Natural killer cell (primary cell): ENCODE results near the gene LPO. TPM values are rescaled to one million over a fixed set of nuclear protein-coding genes. Genes with fewer than 3 reads are reported as not detected.
A peak's percentile ranks its signal among the peaks of the same experiment; 100 is the strongest.

ENCODE experiments used
- ATAC-seq, 3 donors: fragments of 150-1000 bp in 2 of 3; fragments of 200-7000 bp in 1 of 3; cut with Tn5 transposase; 1 replicate in 1 of 3; 2 replicates in 2 of 3; pipeline ENCODE4 v1.10.0; 2021; ENCODE audit warnings: mild to moderate bottlenecking in 2 of 3, moderate library complexity in 2 of 3
- DNase-seq, 2 donors: peaks; one replicate each; pipeline versions ENCODE4 v3.0.0 to v3.0.0-alpha.2; 2013 to 2021; ENCODE audit warnings: mixed read lengths in 1 of 2
- H3K27ac ChIP-seq: one replicate; pipeline ENCODE4 v1.5.1; 2013; ENCODE audit warnings: mild to moderate bottlenecking, low read length
- H3K27me3 ChIP-seq: one replicate; pipeline ENCODE4 v1.6.1; 2013; ENCODE audit warnings: low read length; ENCODE audit not compliant: control insufficient read depth, insufficient read depth
- H3K36me3 ChIP-seq: one replicate; pipeline ENCODE4 v1.6.1; 2013; ENCODE audit warnings: low read length; ENCODE audit not compliant: control insufficient read depth, insufficient read depth
- H3K4me1 ChIP-seq: one replicate; pipeline ENCODE4 v1.6.1; 2013; ENCODE audit warnings: low read length; ENCODE audit not compliant: control insufficient read depth, insufficient read depth
- H3K4me3 ChIP-seq: one replicate; pipeline ENCODE4 v1.5.1; 2013; ENCODE audit warnings: low read length
- H3K9me3 ChIP-seq: one replicate; pipeline ENCODE4 v1.6.1; 2013; ENCODE audit warnings: low read length; ENCODE audit not compliant: control insufficient read depth, insufficient read depth
- H3K27ac Mint-ChIP-seq, 2 donors: one replicate each; pipeline ENCODE4 v1.8.0; 2022; ENCODE audit warnings: mild to moderate bottlenecking in 2 of 2, mixed read lengths in 2 of 2, moderate library complexity in 1 of 2
- H3K27me3 Mint-ChIP-seq, 2 donors: one replicate each; pipeline ENCODE4 v1.8.0; 2022; ENCODE audit warnings: low read depth in 2 of 2, mixed read lengths in 2 of 2
- H3K36me3 Mint-ChIP-seq: one replicate; pipeline ENCODE4 v1.8.0; 2022; ENCODE audit warnings: mixed read lengths
- H3K4me1 Mint-ChIP-seq, 2 donors: one replicate each; pipeline ENCODE4 v1.8.0; 2022; ENCODE audit warnings: mixed read lengths in 2 of 2
- H3K4me3 Mint-ChIP-seq: one replicate; pipeline ENCODE4 v1.8.0; 2022; ENCODE audit warnings: mild to moderate bottlenecking, moderate library complexity, mixed read lengths
- H3K9me3 Mint-ChIP-seq, 2 donors: one replicate each; pipeline ENCODE4 v1.8.0; 2022; ENCODE audit warnings: mixed read lengths in 2 of 2
- WGBS: methylation state at CpG from one replicate; pipeline ENCODE4 v1.1.7; 2013; ENCODE audit warnings: missing lambda C conversion rate; ENCODE audit not compliant: insufficient coverage; 5-methylcytosine and 5-hydroxymethylcytosine counted together
- intact Hi-C: fragments of 100-400 bp; cut with micrococcal nuclease; formaldehyde crosslinking; loops from one replicate; pipeline ENCODE4 v1.14.2; 2022
- total RNA-seq, 4 donors: library from RNA; stranded (reverse); fragments of 120-200 nt in 1 of 4; gene quantifications; one replicate each; pipeline versions ENCODE4 v1.2.3 to v1.2.4, GENCODE V29; 2013 to 2022
- TF ChIP-seq, protein P1 (sequence below): fragments of 200-600 bp; IDR thresholded peaks from one replicate; pipeline ENCODE4 v1.8.0; 2022; ENCODE audit warnings: antibody characterized with exemption

LPO gene
- total RNA-seq, 3 donors from 2014 or later (not counting 1 experiment from before 2014, with no cell fraction given), result not detected

DNA sequence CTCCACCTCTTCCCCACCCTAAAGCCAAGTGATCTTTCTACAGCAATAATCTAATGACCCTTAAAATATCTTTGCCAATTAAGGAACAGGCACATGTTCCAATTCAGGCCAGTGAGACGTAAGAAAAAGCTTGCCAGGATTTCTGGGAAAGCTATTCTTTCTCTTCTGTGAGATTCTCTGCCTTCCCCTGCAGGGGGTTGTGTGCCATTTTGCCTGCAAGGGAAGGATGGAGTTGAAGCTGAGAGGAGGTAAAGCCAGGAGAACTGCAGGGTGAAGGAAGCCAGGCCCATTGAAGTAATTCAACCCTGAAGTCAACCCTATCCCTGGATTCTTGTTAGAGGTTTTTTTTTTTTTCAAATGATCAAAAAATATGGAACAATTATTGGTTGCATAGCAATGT, 9.0 kb upstream of the LPO start:
- peaks cover 3 to 14% of the 10 kb centered on the region in 2 donors for H3K27me3 Mint-ChIP-seq
- no peaks in the 10 kb centered on the region for H3K27me3 ChIP-seq

DNA sequence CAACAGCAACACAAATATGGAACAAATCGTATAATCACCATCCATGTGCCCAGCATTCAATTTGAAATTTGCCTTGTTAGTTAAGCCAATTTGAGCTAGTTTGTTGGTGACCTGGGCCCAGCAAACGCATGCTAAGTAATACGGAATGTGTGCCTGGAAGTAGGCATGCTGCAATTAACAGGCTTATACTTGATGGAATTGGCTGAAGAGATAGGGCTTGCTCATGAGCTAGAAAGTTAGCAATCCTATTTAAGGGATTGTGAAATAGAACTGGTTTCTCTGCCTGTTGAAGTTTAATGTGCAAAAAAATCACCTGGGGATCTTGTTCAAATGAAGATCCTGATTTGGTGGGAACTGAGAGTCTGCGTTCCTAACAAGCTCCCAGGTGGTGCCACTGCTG, 8.5 kb upstream of the LPO start:
- no peaks in the 10 kb centered on the region for H3K9me3 Mint-ChIP-seq
- no peak overlapping the region for H3K27ac Mint-ChIP-seq
- Histone ChIP-seq H3K36me3 (no peaks in the 10 kb centered on the region), H3K27ac (no peak overlapping the region), H3K27me3 (no peaks in the 10 kb centered on the region), H3K4me3 (no peak overlapping the region), H3K9me3 (no peaks in the 10 kb centered on the region), H3K4me1 (peaks cover 17% of the 10 kb centered on the region)
- H3K4me3 Mint-ChIP-seq, result no peak overlapping the region
- ATAC-seq (no peak), DNase-seq (no peak)
- no peaks in the 10 kb centered on the region for H3K36me3 Mint-ChIP-seq
- peaks cover 2 to 12% of the 10 kb centered on the region in 2 donors for H3K27me3 Mint-ChIP-seq
- intact Hi-C loops, result no loop called here
- H3K4me1 Mint-ChIP-seq, result no peaks in the 10 kb centered on the region
- WGBS, result 93% methylated on average over 4 of the region's 4 CpGs
- TF ChIP-seq, protein P1, sequence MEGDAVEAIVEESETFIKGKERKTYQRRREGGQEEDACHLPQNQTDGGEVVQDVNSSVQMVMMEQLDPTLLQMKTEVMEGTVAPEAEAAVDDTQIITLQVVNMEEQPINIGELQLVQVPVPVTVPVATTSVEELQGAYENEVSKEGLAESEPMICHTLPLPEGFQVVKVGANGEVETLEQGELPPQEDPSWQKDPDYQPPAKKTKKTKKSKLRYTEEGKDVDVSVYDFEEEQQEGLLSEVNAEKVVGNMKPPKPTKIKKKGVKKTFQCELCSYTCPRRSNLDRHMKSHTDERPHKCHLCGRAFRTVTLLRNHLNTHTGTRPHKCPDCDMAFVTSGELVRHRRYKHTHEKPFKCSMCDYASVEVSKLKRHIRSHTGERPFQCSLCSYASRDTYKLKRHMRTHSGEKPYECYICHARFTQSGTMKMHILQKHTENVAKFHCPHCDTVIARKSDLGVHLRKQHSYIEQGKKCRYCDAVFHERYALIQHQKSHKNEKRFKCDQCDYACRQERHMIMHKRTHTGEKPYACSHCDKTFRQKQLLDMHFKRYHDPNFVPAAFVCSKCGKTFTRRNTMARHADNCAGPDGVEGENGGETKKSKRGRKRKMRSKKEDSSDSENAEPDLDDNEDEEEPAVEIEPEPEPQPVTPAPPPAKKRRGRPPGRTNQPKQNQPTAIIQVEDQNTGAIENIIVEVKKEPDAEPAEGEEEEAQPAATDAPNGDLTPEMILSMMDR, result no peak

More for the DNA sequence above, 9.0 kb upstream of the LPO start:
- intact Hi-C loops, result no loop called here
- no peak overlapping the region for H3K4me3 Mint-ChIP-seq
- Histone ChIP-seq H3K4me1 (peaks cover 17% of the 10 kb centered on the region), H3K4me3 (no peak overlapping the region), H3K9me3 (no peaks in the 10 kb centered on the region), H3K27ac (no peak overlapping the region), H3K36me3 (no peaks in the 10 kb centered on the region)
- no peak for ATAC-seq
- no peaks in the 10 kb centered on the region for H3K9me3 Mint-ChIP-seq
- H3K36me3 Mint-ChIP-seq, result no peaks in the 10 kb centered on the region
- no peak overlapping the region for H3K27ac Mint-ChIP-seq
- no peak for DNase-seq
- TF ChIP-seq, protein P1, result no peak
- no peaks in the 10 kb centered on the region for H3K4me1 Mint-ChIP-seq
- 89% methylated on average over 1 of the region's 1 CpG for WGBS

DNA sequence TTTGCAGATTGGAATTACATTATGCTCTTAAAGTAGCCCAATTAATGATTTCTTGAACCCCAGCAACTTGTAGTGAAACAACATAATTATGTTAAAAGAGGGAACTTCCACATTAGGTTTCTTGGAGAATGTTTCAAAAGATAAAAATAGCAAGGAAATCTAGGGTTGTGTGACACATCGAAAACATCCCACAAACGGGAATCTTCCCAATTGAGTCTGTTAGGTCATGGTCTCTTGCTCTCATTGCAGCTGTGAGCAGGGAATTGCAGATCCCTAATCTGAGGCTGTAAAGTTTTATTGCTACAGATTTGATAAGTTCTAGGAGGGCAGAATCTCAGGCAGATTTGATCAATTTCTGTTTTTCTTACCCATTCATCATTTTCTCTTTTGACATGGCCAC, 6.7 kb upstream of the LPO start:
- H3K9me3 ChIP-seq, result no peaks in the 10 kb centered on the region
- Mint-ChIP-seq H3K27ac (no peak overlapping the region), H3K36me3 (no peaks in the 10 kb centered on the region), H3K9me3 (no peaks in the 10 kb centered on the region), H3K4me1 (no peaks in the 10 kb centered on the region), H3K4me3 (no peak overlapping the region), H3K27me3 (peaks cover 20% of the 10 kb centered on the region in 2 donors)
- H3K36me3 ChIP-seq, result no peaks in the 10 kb centered on the region
- WGBS, result 62% methylated on average over 2 of the region's 2 CpGs
- intact Hi-C loops, result no loop called here
- H3K4me3 ChIP-seq, result no peak overlapping the region
- no peaks in the 10 kb centered on the region for H3K27me3 ChIP-seq
- peaks cover 17% of the 10 kb centered on the region for H3K4me1 ChIP-seq
- TF ChIP-seq, protein P1, result no peak
- no peak for DNase-seq
- no peak overlapping the region for H3K27ac ChIP-seq
- ATAC-seq, result no peak

- Mint-ChIP-seq H3K27me3 (peaks cover 17 to 26% of the 10 kb centered on the region in 2 donors), H3K4me3 (no peak overlapping the region), H3K27ac (no peak overlapping the region), H3K4me1 (no peaks in the 10 kb centered on the region), H3K36me3 (no peaks in the 10 kb centered on the region), H3K9me3 (no peaks in the 10 kb centered on the region)
- TF ChIP-seq, protein P1, result no peak
- DNase-seq (peak in 1 of 2 donors; percentile 23), ATAC-seq (peak; percentile 38 to 59 (median 46))
- intact Hi-C loops, result no loop called here
- Histone ChIP-seq H3K27ac (peak overlapping the region; percentile 22), H3K4me1 (peaks cover 17% of the 10 kb centered on the region), H3K9me3 (no peaks in the 10 kb centered on the region), H3K27me3 (no peaks in the 10 kb centered on the region), H3K4me3 (no peak overlapping the region), H3K36me3 (no peaks in the 10 kb centered on the region)
- WGBS, result 44% methylated on average over 12 of the region's 12 CpGs
Observed at GRCh38 chr17:58232707-58233156, 5.7 kb upstream of the LPO start.
